ENCODE results near the gene ZFP36L1. TPM values are rescaled to one million over a fixed set of nuclear protein-coding genes. Genes with fewer than 3 reads are reported as not detected.
A peak's percentile ranks its signal among the peaks of the same experiment; 100 is the strongest.

Gene ZFP36L1
- total RNA-seq, 1 donor from 2014 or later = 42.9 TPM

GRCh38 chr14:68762953-68763764, 29.7 kb downstream of the ZFP36L1 start:
- peak; percentile 11 for TF ChIP-seq CTCF (IDR thresholded peaks at IDR 0.05)
- TF ChIP-seq EZH2phosphoT487 (IDR thresholded peaks at IDR 0.05) = no peak
- H3K4me1 Mint-ChIP-seq = peaks cover 39% of the 10 kb centered on the region
- Histone ChIP-seq H2AFZ (replicated peaks) (peak overlapping the region; percentile 83), H3K79me2 (ENCODE audit: low read depth) (no peaks in the 10 kb centered on the region), H3K27me3 (no peaks in the 10 kb centered on the region), H3K4me2 (peak overlapping the region; percentile 39), H3K4me1 (peaks cover 9% of the 10 kb centered on the region), H3K9ac (no peak overlapping the region), H3K27ac (no peak overlapping the region), H3K36me3 (no peaks in the 10 kb centered on the region), H3K9me3 (ENCODE audit: low read depth) (no peaks in the 10 kb centered on the region), H4K20me1 (ENCODE audit: low read depth) (no peaks in the 10 kb centered on the region), H3K4me3 (no peak overlapping the region), H3F3A (ENCODE audit: low read depth) (no peaks in the 10 kb centered on the region)
- peaks cover 3% of the 10 kb centered on the region for H3K36me3 Mint-ChIP-seq
- H3K27ac Mint-ChIP-seq = peak overlapping the region; percentile 76
- peaks cover 12% of the 10 kb centered on the region for H3K27me3 Mint-ChIP-seq (ENCODE audit: insufficient read depth, low read depth)
- peaks cover 5% of the 10 kb centered on the region for H3K9me3 Mint-ChIP-seq
- DNase-seq (ENCODE audit: low spot score) = peak; percentile 58
- H3K4me3 Mint-ChIP-seq = no peak overlapping the region

- TF ChIP-seq EZH2 (IDR thresholded peaks at IDR 0.05) (no peak), EZH2phosphoT487 (IDR thresholded peaks at IDR 0.05) (no peak), CTCF (IDR thresholded peaks at IDR 0.05) (no peak)
These were observed 31.5 kb downstream of the ZFP36L1 start for GRCh38 chr14:68761391-68761790.

DNA sequence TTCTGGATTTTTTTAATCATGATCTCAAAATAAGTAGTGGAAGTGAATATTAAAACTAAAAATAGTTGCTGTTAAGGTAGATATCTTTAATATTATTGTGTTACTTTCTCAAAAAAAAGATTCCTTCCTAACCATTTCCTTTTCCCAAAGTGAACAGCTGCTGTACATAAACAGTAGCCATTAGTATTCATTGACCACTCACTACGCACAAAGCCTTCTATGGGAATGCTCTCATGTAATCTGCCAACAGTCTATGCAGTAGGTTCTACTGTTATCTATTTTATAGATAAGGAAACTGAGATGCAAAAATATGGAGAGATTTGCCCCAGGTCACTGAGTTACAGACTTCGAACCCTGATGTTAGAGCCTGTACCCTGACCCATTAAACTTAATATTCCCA, 32.1 kb downstream of the ZFP36L1 start:
- H3K9ac ChIP-seq = no peak overlapping the region
- DNase-seq (ENCODE audit: low spot score) = no peak
- no peaks in the 10 kb centered on the region for H3K79me2 ChIP-seq (ENCODE audit: low read depth)
- peaks cover 9% of the 10 kb centered on the region for H3K4me1 ChIP-seq
- H4K20me1 ChIP-seq (ENCODE audit: low read depth) = no peaks in the 10 kb centered on the region
- no peak overlapping the region for H3K4me2 ChIP-seq
- TF ChIP-seq EZH2phosphoT487 (IDR thresholded peaks at IDR 0.05) (no peak), EZH2 (IDR thresholded peaks at IDR 0.05) (no peak), CTCF (IDR thresholded peaks at IDR 0.05) (no peak)
- H3K9me3 ChIP-seq (ENCODE audit: low read depth) = no peaks in the 10 kb centered on the region
- Mint-ChIP-seq H3K4me1 (peaks cover 52% of the 10 kb centered on the region), H3K9me3 (peaks cover 3% of the 10 kb centered on the region), H3K4me3 (no peak overlapping the region), H3K27me3 (ENCODE audit: insufficient read depth, low read depth) (peaks cover 13% of the 10 kb centered on the region), H3K27ac (no peak overlapping the region), H3K36me3 (peaks cover 3% of the 10 kb centered on the region)
- H3K36me3 ChIP-seq = no peaks in the 10 kb centered on the region
- H3F3A ChIP-seq (ENCODE audit: low read depth) = no peaks in the 10 kb centered on the region
- no peaks in the 10 kb centered on the region for H3K27me3 ChIP-seq
- H3K27ac ChIP-seq = no peak overlapping the region
- no peak overlapping the region for H2AFZ ChIP-seq (replicated peaks)
- no peak overlapping the region for H3K4me3 ChIP-seq

More at GRCh38 chr14:68761391-68761790, 31.5 kb downstream of the ZFP36L1 start:
- Mint-ChIP-seq H3K4me1 (peaks cover 47% of the 10 kb centered on the region), H3K27me3 (ENCODE audit: insufficient read depth, low read depth) (peaks cover 10% of the 10 kb centered on the region), H3K36me3 (peaks cover 3% of the 10 kb centered on the region), H3K27ac (no peak overlapping the region), H3K4me3 (no peak overlapping the region), H3K9me3 (peaks cover 5% of the 10 kb centered on the region)
- DNase-seq (ENCODE audit: low spot score) = no peak
- no peak overlapping the region for H3K4me3 ChIP-seq
- H3K4me2 ChIP-seq = no peak overlapping the region
- no peaks in the 10 kb centered on the region for H3K79me2 ChIP-seq (ENCODE audit: low read depth)
- H3K27me3 ChIP-seq = no peaks in the 10 kb centered on the region
- H4K20me1 ChIP-seq (ENCODE audit: low read depth) = no peaks in the 10 kb centered on the region
- H3K27ac ChIP-seq = no peak overlapping the region
- peaks cover 9% of the 10 kb centered on the region for H3K4me1 ChIP-seq
- no peak overlapping the region for H3K9ac ChIP-seq
- H3F3A ChIP-seq (ENCODE audit: low read depth) = no peaks in the 10 kb centered on the region
- no peaks in the 10 kb centered on the region for H3K36me3 ChIP-seq
- H2AFZ ChIP-seq (replicated peaks) = no peak overlapping the region
- H3K9me3 ChIP-seq (ENCODE audit: low read depth) = no peaks in the 10 kb centered on the region
